HG03060 (cell line): ENCODE measurements around the gene RASGEF1C.
"Not testable (repeated sequence)": the region's sequence is repeated elsewhere in the genome, so short reads cannot be mapped to it uniquely, and the experiment has no call there.

ENCODE experiments used
- ATAC-seq: cut with Tn5 transposase; IDR thresholded peaks from one replicate; pipeline ENCODE4 v1.9.1; 2021; ENCODE audit warnings: low read depth, moderate number of reproducible peaks; ENCODE audit not compliant: unreplicated experiment

RASGEF1C gene

DNA sequence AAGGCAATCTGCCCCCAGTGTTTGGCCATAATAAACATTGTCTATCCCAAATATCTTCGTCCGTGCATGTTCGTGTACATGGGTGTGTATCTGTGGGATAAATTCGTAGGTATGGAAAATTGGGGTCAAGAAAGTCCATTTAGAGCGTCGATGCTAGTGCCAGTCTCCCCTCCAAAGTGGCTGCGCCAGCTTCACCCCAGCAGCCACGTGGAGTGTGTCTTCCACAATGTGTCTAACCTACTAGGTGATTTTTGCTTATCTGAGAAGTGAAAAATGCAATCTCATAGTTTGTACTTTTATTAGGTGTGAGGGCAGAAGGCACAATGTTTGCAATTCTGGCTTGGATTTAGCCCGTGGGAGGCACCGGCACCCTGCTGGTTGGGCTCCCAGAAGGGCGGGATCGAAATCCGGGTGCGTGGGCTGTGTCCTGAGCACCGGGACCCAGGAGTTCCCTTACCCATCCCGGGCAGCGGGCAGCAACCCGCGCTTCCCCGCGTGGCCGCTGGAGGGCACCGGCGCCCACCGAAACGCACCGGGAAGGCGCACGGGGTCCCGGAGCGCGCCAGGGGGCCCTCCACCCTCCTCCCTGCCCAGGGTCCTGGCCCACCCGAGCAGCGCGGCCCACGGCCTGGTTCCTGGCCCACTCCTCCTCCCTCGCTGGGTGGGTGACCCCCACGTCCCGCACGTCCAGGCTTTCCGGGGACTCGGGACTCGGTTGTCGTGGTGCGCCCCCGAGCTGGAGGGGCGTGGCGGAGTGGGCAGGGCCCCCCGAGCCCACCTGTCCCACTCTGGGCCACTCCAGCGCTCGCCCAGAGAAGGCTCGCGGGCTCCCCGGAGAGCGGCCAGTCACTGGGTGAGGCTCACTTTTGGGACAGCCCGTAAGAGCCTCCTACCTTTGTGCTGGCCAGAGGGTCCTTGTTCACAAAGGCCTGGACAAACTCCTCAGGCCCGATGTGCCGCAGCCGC is 82.0 kb downstream of the RASGEF1C start:
- no peak for ATAC-seq

GRCh38 chr5:180126156-180126555 is 82.9 kb downstream of the RASGEF1C start:
- not testable (repeated sequence) for ATAC-seq

DNA sequence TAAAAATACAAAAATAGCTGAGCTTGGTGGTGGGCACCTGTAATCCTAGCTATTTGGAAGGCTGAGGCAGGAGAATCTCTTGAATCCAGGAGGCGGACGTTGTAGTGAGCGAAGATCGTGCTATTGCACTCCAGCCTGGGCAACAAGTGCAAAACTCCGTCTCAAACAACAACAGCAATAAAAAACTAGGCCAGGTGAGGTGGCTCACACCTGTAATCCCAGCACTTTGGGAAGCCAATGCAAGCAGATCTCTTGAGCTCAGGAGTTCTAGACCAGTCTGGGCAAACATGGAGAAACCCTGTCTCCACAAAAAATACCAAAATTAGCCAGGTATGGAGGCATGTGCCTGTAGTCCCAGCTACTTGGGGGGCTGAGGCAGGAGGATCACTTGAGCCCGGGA is 84.3 kb downstream of the RASGEF1C start:
- not testable (repeated sequence) for ATAC-seq

- no peak for ATAC-seq
These were observed 86.1 kb downstream of the RASGEF1C start for GRCh38 chr5:180122875-180123274.

- no peak for ATAC-seq
These were observed 87.1 kb downstream of the RASGEF1C start for GRCh38 chr5:180121826-180122413.

GRCh38 chr5:180120237-180121101 is 88.5 kb downstream of the RASGEF1C start:
- ATAC-seq, result no peak

DNA sequence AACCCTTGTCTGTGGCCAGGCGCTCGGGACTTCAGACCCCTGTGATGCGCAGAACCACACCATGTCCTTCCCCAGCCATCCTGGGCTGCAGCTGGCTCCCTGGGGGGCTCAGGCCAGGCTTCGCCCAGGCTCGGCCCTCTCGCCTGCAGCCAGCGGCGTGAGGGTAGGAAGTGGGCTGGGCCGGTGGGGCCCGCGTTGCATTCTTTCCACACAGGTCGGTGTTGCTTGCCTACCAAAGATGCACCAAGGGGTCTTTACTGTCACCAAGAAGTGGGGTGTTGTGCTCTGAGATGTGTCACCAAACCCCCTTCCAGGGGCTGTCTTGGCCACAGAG is 89.1 kb downstream of the RASGEF1C start:
- ATAC-seq, result no peak

DNA sequence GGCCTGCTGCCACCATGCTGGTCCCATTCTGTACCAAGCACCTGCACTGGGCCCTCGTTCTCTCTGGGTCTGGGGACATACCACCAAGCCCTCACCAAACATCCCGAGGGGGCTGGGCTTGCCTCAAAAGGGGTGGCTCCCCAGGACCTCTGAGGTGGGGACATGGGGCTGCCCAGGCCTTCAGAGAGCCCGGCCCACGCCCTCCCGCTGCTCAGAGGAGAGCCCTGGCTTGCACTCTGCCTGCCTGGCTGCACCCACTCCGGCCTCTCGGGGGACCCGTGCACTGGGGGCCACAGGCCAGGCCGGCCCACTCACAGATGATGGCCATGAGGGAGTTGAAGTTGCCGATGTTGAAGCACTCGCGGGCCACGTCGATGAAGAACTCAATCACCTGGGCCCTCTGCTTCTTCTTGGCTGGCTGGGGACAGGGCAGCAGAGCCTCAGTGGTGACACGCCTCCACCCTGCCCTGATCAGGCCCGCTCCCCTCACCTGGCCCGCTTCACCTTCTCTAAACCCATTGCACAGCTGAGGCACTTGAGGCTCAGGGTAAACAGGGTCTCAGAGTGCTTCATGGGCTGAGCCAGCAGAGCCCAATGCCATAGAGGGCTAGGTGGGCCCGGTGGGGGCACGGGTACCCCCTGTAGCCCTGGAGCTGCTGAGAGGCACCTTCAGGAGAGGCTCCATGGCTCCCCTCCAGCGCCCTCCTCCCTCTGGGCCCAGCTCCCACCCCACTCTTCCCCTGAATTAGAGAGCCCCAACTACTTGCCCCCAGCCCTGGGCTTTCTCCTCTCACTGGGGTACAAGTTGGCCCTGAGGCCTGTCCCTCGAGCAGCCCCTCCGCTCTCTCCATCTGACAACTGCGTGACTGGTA is 89.7 kb downstream of the RASGEF1C start:
- no peak for ATAC-seq

DNA sequence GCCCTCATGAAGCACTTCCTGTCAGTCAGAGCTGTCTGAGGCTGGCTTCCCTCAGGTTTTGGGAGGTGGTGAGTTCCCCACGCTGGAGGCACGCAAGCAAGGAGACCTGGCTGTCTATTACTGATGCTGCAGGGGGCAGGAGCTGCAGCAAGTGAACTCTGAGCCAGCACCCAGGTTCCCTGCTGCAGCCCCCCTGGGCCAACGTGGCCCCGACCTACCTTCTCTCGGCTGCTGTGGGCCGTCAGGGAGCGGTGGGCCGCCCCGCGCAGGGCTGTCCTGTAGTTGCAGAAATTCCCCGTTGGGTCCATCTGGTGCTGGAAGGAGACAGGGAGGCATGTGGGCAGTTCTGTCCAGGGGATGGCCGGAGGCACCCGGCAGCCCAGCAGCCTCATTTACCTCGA is 90.6 kb downstream of the RASGEF1C start:
- no peak for ATAC-seq

GRCh38 chr5:180117000-180117725 is 91.8 kb downstream of the RASGEF1C start:
- no peak for ATAC-seq

DNA sequence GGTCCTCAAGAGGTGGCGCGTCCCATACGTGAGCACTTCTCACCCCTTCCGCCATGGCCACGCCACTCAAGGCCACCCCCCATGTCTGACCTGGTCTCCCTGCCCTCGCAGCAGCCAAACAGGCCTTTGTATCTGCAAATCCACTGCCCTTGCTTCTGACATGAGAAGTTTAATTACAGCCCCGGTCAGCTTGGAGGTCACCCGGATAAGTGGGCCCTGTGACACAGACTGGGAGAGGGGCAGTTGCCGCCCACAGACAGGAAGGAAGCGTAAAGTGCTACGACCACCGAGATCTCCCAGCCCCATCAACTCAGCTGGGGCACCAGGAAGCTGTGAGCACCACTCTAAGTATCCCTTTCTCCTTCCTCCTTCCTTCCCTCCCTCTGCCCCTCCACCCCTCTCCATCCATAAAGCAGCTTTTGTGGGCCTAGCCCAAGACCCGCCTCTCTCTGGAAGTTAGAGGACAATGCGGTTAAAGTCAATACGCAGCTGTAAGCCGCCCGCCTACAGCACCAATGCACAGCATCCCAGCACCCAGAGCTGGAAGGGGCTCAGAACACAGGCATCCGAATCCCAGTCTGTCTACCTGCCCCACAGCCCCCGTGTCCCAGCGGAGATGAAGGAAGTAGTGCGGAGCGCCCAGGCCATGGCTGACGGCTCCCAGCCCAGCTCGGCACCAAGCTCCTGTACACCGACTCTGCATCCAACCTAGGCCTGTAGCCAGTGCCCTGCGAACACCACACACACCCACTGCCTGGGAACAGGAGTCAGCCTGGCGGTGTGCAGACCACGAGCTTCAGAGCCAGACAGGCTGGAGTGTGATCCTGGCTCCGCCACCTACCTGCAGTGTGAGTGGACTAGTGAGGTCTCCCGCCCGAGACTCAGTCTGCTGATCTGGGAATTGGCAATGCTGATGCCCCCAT is 92.7 kb downstream of the RASGEF1C start:
- ATAC-seq, result no peak

DNA sequence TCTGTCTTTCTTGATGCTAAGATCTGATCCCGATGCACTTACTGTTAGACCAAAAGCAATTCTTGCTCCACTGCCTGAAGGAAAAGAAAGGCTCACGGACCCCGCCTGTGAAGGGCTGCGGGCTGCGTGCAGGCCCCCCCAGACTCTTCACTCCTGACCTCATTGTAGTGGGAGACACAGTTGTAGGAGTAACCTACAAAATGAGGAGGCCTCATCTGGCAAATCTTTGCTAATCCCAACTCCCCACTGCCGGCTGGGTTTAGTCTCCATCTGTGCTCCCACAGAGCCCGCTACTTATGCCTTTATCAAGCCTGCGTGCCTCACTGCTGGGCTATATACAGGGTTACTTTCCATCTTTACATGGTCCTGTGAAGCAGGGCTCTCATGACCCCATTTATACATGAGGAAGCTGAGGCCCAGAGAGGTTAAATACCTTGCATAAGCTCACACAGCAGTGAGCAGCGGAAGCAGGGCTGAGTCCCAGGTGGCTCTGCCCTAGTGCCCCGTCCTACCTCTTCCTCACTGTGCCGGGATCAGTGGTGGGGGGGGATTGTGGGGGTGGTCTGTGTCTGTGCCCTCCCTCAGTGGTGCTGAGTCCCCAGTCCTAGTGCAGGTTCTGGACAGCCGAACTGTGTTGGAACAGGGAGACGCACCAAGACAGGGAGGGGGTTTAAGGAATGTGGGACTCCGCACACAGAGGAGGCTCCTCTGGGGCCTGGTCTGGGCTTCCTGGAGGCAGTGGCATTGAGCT is 93.5 kb downstream of the RASGEF1C start:
- ATAC-seq, result no peak

DNA sequence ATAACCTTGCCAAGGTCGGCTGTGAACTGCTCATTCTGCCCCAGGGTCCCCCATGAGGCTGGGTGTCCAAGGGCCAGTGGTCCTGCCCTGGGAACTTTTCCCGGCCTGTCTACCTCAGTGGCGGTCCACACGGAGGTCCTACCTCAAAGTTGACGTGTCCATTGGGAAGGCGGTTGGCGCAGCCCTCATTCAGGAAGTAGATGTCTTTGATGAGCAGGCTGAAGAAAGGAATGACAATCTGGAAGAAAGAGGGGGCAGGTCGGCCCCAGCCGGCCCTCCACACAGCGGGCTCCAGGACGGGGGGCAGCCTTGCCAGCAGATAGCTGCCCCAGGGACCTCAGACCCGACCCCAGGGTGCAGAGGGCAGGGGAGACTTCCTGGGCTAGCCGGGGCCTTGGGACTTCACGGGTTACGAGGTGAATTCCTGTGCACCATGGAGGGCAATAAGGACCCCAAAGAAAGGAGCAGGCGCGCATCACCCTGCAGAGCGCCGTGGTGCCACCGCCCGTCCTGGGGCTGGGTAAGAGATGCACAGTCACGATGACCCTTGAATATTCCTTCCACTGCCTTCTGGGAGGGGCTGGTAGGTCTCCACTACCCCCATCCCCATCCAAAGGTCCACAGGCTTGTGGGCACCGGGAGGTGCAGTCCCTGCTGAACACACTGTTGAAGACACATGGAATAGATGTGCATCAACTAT is 94.6 kb downstream of the RASGEF1C start:
- no peak for ATAC-seq

- ATAC-seq, result no peak
These were observed 95.2 kb downstream of the RASGEF1C start for GRCh38 chr5:180113660-180114303.

- ATAC-seq, result no peak
These were observed 96.7 kb downstream of the RASGEF1C start for GRCh38 chr5:180112181-180112861.
